Head of caudate nucleus (tissue), 42 donors: ENCODE results near the gene TOP1.
A peak's percentile ranks its signal among the peaks of the same experiment; 100 is the strongest.

Source experiments
- DNase-seq, 42 donors: peaks; one replicate each; pipeline versions ENCODE4 v3.0.0 to v3.0.0-alpha.2; 2020 to 2021; ENCODE audit warnings: mixed read lengths in 7 of 42
- intact Hi-C: fragments of 100-400 bp; cut with DNase I; formaldehyde crosslinking; loops from one replicate; pipeline ENCODE4 v1.15.0; 2022

Gene TOP1

GRCh38 chr20:41169791-41170351 lies 141.2 kb downstream of the TOP1 start:
- intact Hi-C loops, result loop anchor here (5.0 to 10.0 kb wide), 3 partner anchors 77 to 245 kb away; partner anchors contain the start of gene LPIN3
- DNase-seq, result peak in 25 of 42 donors; percentile 1 to 36 (median 11)

GRCh38 chr20:41170386-41171105 lies 141.9 kb downstream of the TOP1 start:
- peak in 26 of 42 donors; percentile 1 to 34 (median 9) for DNase-seq

GRCh38 chr20:41171736-41172295 lies 143.2 kb downstream of the TOP1 start:
- intact Hi-C loops, result loop anchor here (2.0 to 10.0 kb wide), 4 partner anchors 61 to 243 kb away; partner anchors contain the start of gene LPIN3
- peak in 22 of 42 donors; percentile 0 to 34 (median 8) for DNase-seq

More at GRCh38 chr20:41170386-41171105, 141.9 kb downstream of the TOP1 start:
- intact Hi-C loops, result loop anchor here (5.0 to 10.0 kb wide), 3 partner anchors 77 to 244 kb away; partner anchors contain the start of gene LPIN3

- peak in 25 of 42 donors; percentile 4 to 48 (median 17) for DNase-seq
- intact Hi-C loops, result loop anchor here (2.0 to 10.0 kb wide), 4 partner anchors 60 to 242 kb away; partner anchors contain the start of gene LPIN3
Measured at GRCh38 chr20:41172296-41173140, 143.9 kb downstream of the TOP1 start.

- DNase-seq, result peak; percentile 75 to 97 (median 92)
- intact Hi-C loops, result loop anchor here (2.0 to 10.0 kb wide), 4 partner anchors 60 to 242 kb away; partner anchors contain the start of gene LPIN3
Measured at GRCh38 chr20:41173161-41173721, 144.6 kb downstream of the TOP1 start.

GRCh38 chr20:41173791-41174341 lies 145.2 kb downstream of the TOP1 start:
- intact Hi-C loops, result loop anchor here (2.0 to 10.0 kb wide), 4 partner anchors 59 to 241 kb away; partner anchors contain the start of gene LPIN3
- DNase-seq, result peak in 21 of 42 donors; percentile 1 to 42 (median 15)
